GM23248 (cell line): ENCODE data around the gene IL1RAPL1. TPM values are rescaled to one million over a fixed set of nuclear protein-coding genes. Genes with fewer than 3 reads are reported as not detected.
A peak's percentile ranks its signal among the peaks of the same experiment; 100 is the strongest.

ENCODE experiments used
- DNase-seq: peaks from one replicate; pipeline ENCODE4 v3.0.0-alpha.2; 2015
- H2AFZ ChIP-seq: fragments of 200-600 bp; sonication (generic); 2 replicates; pipeline ENCODE4 v1.6.1; 2016; ENCODE audit warnings: antibody characterized with exemption
- H3F3A ChIP-seq: fragments of 200-600 bp; sonication (generic); 2 replicates; pipeline ENCODE4 v1.6.1; 2016; ENCODE audit warnings: mild to moderate bottlenecking, antibody characterized with exemption, mixed run types; ENCODE audit not compliant: insufficient read depth
- H3K27ac ChIP-seq: fragments of 200-600 bp; sonication (generic); 2 replicates; pipeline ENCODE4 v1.5.1; 2016; ENCODE audit warnings: mild to moderate bottlenecking
- H3K27me3 ChIP-seq: fragments of 200-600 bp; sonication (generic); replicated peaks from 2 replicates; pipeline ENCODE4 v1.6.1; 2016; ENCODE audit warnings: mild to moderate bottlenecking; ENCODE audit not compliant: insufficient read depth
- H3K36me3 ChIP-seq: fragments of 200-600 bp; sonication (generic); 2 replicates; pipeline ENCODE4 v1.6.1; 2016; ENCODE audit warnings: low read depth, mild to moderate bottlenecking
- H3K4me1 ChIP-seq: fragments of 200-600 bp; sonication (generic); 2 replicates; pipeline ENCODE4 v1.6.1; 2016; ENCODE audit warnings: mild to moderate bottlenecking; ENCODE audit not compliant: insufficient read depth
- H3K4me2 ChIP-seq: fragments of 200-600 bp; sonication (generic); one replicate; pipeline ENCODE4 v1.6.1; 2016; ENCODE audit warnings: mild to moderate bottlenecking; ENCODE audit not compliant: unreplicated experiment
- H3K4me3 ChIP-seq: fragments of 200-600 bp; sonication (generic); 2 replicates; pipeline ENCODE4 v1.5.1; 2016; ENCODE audit warnings: mild to moderate bottlenecking
- H3K79me2 ChIP-seq: fragments of 200-600 bp; sonication (generic); 2 replicates; pipeline ENCODE4 v1.6.1; 2016; ENCODE audit warnings: mild to moderate bottlenecking; ENCODE audit not compliant: insufficient read depth
- H3K9ac ChIP-seq: fragments of 200-600 bp; sonication (generic); 2 replicates; pipeline ENCODE4 v1.6.1; 2016; ENCODE audit warnings: mild to moderate bottlenecking
- H3K9me2 ChIP-seq: fragments of 200-600 bp; sonication (generic); 2 replicates; pipeline ENCODE4 v1.6.1; 2016; ENCODE audit warnings: mixed run types, mild to moderate bottlenecking, moderate library complexity; ENCODE audit not compliant: insufficient read depth
- H3K9me3 ChIP-seq: fragments of 200-600 bp; sonication (generic); one replicate; pipeline ENCODE4 v1.6.1; 2017; ENCODE audit warnings: low read depth
- H4K20me1 ChIP-seq: fragments of 200-600 bp; sonication (generic); 2 replicates; pipeline ENCODE4 v1.6.0; 2016; ENCODE audit not compliant: insufficient read depth
- EZH2 ChIP-seq: fragments of 200-600 bp; sonication (generic); IDR thresholded peaks from 2 replicates; pipeline ENCODE4 v1.6.1; 2018; ENCODE audit warnings: antibody characterized with exemption, mild to moderate bottlenecking; ENCODE audit not compliant: insufficient read depth, poor library complexity, severe bottlenecking
- EZH2phosphoT487 ChIP-seq: fragments of 200-600 bp; sonication (generic); IDR thresholded peaks from 2 replicates; pipeline ENCODE4 v1.6.1; 2018; ENCODE audit warnings: antibody characterized with exemption, moderate library complexity, mild to moderate bottlenecking, low read depth; ENCODE audit not compliant: insufficient read depth
- WGBS, 2 experiments: methylation state at CpG; one replicate each; pipeline ENCODE4 v1.1.6; 2015 to 2017; ENCODE audit warnings: low lambda C conversion rate in 2 of 2, low coverage in 1 of 2; ENCODE audit errors: missing lambda C conversion rate in 2 of 2; 5-methylcytosine and 5-hydroxymethylcytosine counted together
- in situ Hi-C: fragments of 300-500 bp; cut with MboI; formaldehyde crosslinking; loops from 2 replicates; pipeline ENCODE4 v1.15.0; 2020
- polyA plus RNA-seq: library from polyadenylated mRNA; unstranded; fragments of >200 nt; fragmentation: Nextera tagmentation; extraction: Ambion mirVana; gene quantifications from 2 replicates; pipeline ENCODE4 v1.2.1, GENCODE V29; 2016
- total RNA-seq: library from RNA; depleted of rRNA; stranded (reverse); fragments of >200 nt; shearing (Covaris generic); gene quantifications from 2 replicates; pipeline ENCODE4 v1.2.3, GENCODE V29; 2014

Gene IL1RAPL1
- total and polyA plus RNA-seq, 2 experiments from 2014 or later: not detected

GRCh38 chrX:29496636-29497180 is 909.5 kb downstream of the IL1RAPL1 start:
- WGBS, 2 experiments: 34 to 35% methylated on average over 2 of the region's 2 CpGs
- in situ Hi-C loops: no loop called here
- DNase-seq: no peak
- H3K9me3 ChIP-seq: no peaks in the 10 kb centered on the region
- H3K27me3 ChIP-seq: no peaks in the 10 kb centered on the region
- TF ChIP-seq EZH2phosphoT487 (no peak), EZH2 (no peak)
- H3K4me2 ChIP-seq: no peak overlapping the region
- H3K4me3 ChIP-seq: no peak overlapping the region
- H4K20me1 ChIP-seq: no peaks in the 10 kb centered on the region
- H3K36me3 ChIP-seq: no peaks in the 10 kb centered on the region
- no peaks in the 10 kb centered on the region for H3K4me1 ChIP-seq
- no peak overlapping the region for H2AFZ ChIP-seq
- no peaks in the 10 kb centered on the region for H3K79me2 ChIP-seq
- no peak overlapping the region for H3K27ac ChIP-seq
- no peaks in the 10 kb centered on the region for H3F3A ChIP-seq
- H3K9ac ChIP-seq: no peak overlapping the region
- no peaks in the 10 kb centered on the region for H3K9me2 ChIP-seq

GRCh38 chrX:29506729-29507128 is 919.5 kb downstream of the IL1RAPL1 start:
- Histone ChIP-seq H3K79me2 (no peaks in the 10 kb centered on the region), H3K27me3 (no peaks in the 10 kb centered on the region), H3F3A (no peaks in the 10 kb centered on the region), H3K9me3 (no peaks in the 10 kb centered on the region), H3K9me2 (no peaks in the 10 kb centered on the region), H3K27ac (no peak overlapping the region), H3K4me1 (no peaks in the 10 kb centered on the region), H2AFZ (no peak overlapping the region), H4K20me1 (no peaks in the 10 kb centered on the region), H3K36me3 (no peaks in the 10 kb centered on the region), H3K4me2 (no peak overlapping the region), H3K4me3 (no peak overlapping the region), H3K9ac (no peak overlapping the region)
- in situ Hi-C loops: no loop called here
- WGBS, 2 experiments: 11 to 13% methylated on average over 1 of the region's 1 CpG
- no peak for TF ChIP-seq EZH2
- no peak for TF ChIP-seq EZH2phosphoT487
- no peak for DNase-seq

GRCh38 chrX:29518100-29518499 is 930.9 kb downstream of the IL1RAPL1 start:
- Histone ChIP-seq H3K4me2 (no peak overlapping the region), H3K9me2 (no peaks in the 10 kb centered on the region), H3F3A (no peaks in the 10 kb centered on the region), H3K9ac (no peak overlapping the region), H3K27ac (no peak overlapping the region), H3K79me2 (no peaks in the 10 kb centered on the region), H3K4me1 (no peaks in the 10 kb centered on the region), H2AFZ (no peak overlapping the region), H3K27me3 (no peaks in the 10 kb centered on the region), H4K20me1 (no peaks in the 10 kb centered on the region), H3K36me3 (no peaks in the 10 kb centered on the region), H3K4me3 (no peak overlapping the region), H3K9me3 (no peaks in the 10 kb centered on the region)
- no peak for DNase-seq
- no peak for TF ChIP-seq EZH2phosphoT487
- WGBS, 2 experiments: 16 to 31% methylated on average over 4 of the region's 4 CpGs
- in situ Hi-C loops: no loop called here

GRCh38 chrX:29528281-29528680 is 941.0 kb downstream of the IL1RAPL1 start:
- H2AFZ ChIP-seq: no peak overlapping the region

GRCh38 chrX:29530501-29530900 is 943.3 kb downstream of the IL1RAPL1 start:
- H4K20me1 ChIP-seq: no peaks in the 10 kb centered on the region
- TF ChIP-seq EZH2: no peak
- no peak for TF ChIP-seq EZH2phosphoT487
- H3F3A ChIP-seq: no peaks in the 10 kb centered on the region
- no peaks in the 10 kb centered on the region for H3K36me3 ChIP-seq
- no peaks in the 10 kb centered on the region for H3K9me3 ChIP-seq
- no peak overlapping the region for H2AFZ ChIP-seq
- no peaks in the 10 kb centered on the region for H3K9me2 ChIP-seq
- no peaks in the 10 kb centered on the region for H3K4me1 ChIP-seq
- DNase-seq: peak; percentile 27
- in situ Hi-C loops: no loop called here
- H3K27ac ChIP-seq: no peak overlapping the region
- no peak overlapping the region for H3K4me3 ChIP-seq
- 49 to 52% methylated on average over 2 of the region's 2 CpGs for WGBS, 2 experiments
- H3K9ac ChIP-seq: no peak overlapping the region
- H3K79me2 ChIP-seq: no peaks in the 10 kb centered on the region
- H3K27me3 ChIP-seq: no peaks in the 10 kb centered on the region
- H3K4me2 ChIP-seq: no peak overlapping the region

More at GRCh38 chrX:29528281-29528680, 941.0 kb downstream of the IL1RAPL1 start:
- DNase-seq: no peak
- no peaks in the 10 kb centered on the region for H3K9me2 ChIP-seq
- no peaks in the 10 kb centered on the region for H3K4me1 ChIP-seq
- no peaks in the 10 kb centered on the region for H3K9me3 ChIP-seq
- in situ Hi-C loops: no loop called here
- WGBS, 2 experiments: 0 to 11% methylated on average over 1 of the region's 1 CpG
- H3K36me3 ChIP-seq: no peaks in the 10 kb centered on the region
- H3K9ac ChIP-seq: no peak overlapping the region
- no peak for TF ChIP-seq EZH2
- H4K20me1 ChIP-seq: no peaks in the 10 kb centered on the region
- no peak overlapping the region for H3K27ac ChIP-seq
- no peaks in the 10 kb centered on the region for H3F3A ChIP-seq
- H3K4me2 ChIP-seq: no peak overlapping the region
- no peak overlapping the region for H3K4me3 ChIP-seq
- no peaks in the 10 kb centered on the region for H3K27me3 ChIP-seq
- no peaks in the 10 kb centered on the region for H3K79me2 ChIP-seq
